Activated naive CD8-positive, alpha-beta T cell treated with anti-CD3 and anti-CD28 coated beads, Interleukin-2, amount 10 ng/mL, durations not matched to agents 7 days and 5 days (primary cell): ENCODE results near the gene ALMS1. TPM values are rescaled to one million over a fixed set of nuclear protein-coding genes. Genes with fewer than 3 reads are reported as not detected.
A peak's percentile ranks its signal among the peaks of the same experiment; 100 is the strongest.
"Not testable (repeated sequence)": the region's sequence is repeated elsewhere in the genome, so short reads cannot be mapped to it uniquely, and the experiment has no call there.

Experiments
- ATAC-seq: fragments of 150-1000 bp; cut with Tn5 transposase; one replicate; pipeline ENCODE4 v1.10.0; 2021; ENCODE audit warnings: low read depth, moderate library complexity
- POLR2A ChIA-PET: fragments of 350-600 bp; sonication (Branson Sonifier 250); formaldehyde crosslinking; loops from one replicate; lab custom pipeline; 2021; ENCODE audit warnings: antibody characterized with exemption; lab: Charles Lee
- DNase-seq: peaks from one replicate; pipeline ENCODE4 v3.0.0; 2021
- H3K27ac Mint-ChIP-seq: one replicate; pipeline ENCODE4 v1.8.0; 2022; ENCODE audit warnings: mild to moderate bottlenecking, mixed read lengths
- H3K27me3 Mint-ChIP-seq: one replicate; pipeline ENCODE4 v1.8.0; 2022; ENCODE audit warnings: mild to moderate bottlenecking, moderate library complexity, mixed read lengths
- H3K36me3 Mint-ChIP-seq: one replicate; pipeline ENCODE4 v1.8.0; 2021; ENCODE audit warnings: mild to moderate bottlenecking, mixed read lengths
- H3K4me1 Mint-ChIP-seq: one replicate; pipeline ENCODE4 v1.8.0; 2021; ENCODE audit warnings: mixed read lengths
- H3K4me3 Mint-ChIP-seq: one replicate; pipeline ENCODE4 v1.8.0; 2022; ENCODE audit warnings: mild to moderate bottlenecking, moderate library complexity, mixed read lengths
- H3K9me3 Mint-ChIP-seq: one replicate; pipeline ENCODE4 v1.8.0; 2021; ENCODE audit warnings: mixed read lengths
- total RNA-seq, 2 experiments: library from RNA; stranded (reverse); gene quantifications; one replicate each; pipeline ENCODE4 v1.2.3, GENCODE V29; 2021

The ALMS1 gene
- total RNA-seq, 2 experiments from 2014 or later = 20.1 to 22.4 TPM

- H3K27me3 Mint-ChIP-seq, H3K4me1 Mint-ChIP-seq, ATAC-seq: not testable (repeated sequence)
These were observed 239.0 kb downstream of the ALMS1 start for GRCh38 chr2:73624625-73625024.

GRCh38 chr2:73626237-73626636 is 240.6 kb downstream of the ALMS1 start:
- H3K27me3 Mint-ChIP-seq, H3K4me1 Mint-ChIP-seq, ATAC-seq, H3K27ac Mint-ChIP-seq, POLR2A ChIA-PET, DNase-seq, H3K4me3 Mint-ChIP-seq, H3K36me3 Mint-ChIP-seq, H3K9me3 Mint-ChIP-seq: not testable (repeated sequence)

More at GRCh38 chr2:73624625-73625024, 239.0 kb downstream of the ALMS1 start:
- H3K36me3 Mint-ChIP-seq, H3K27ac Mint-ChIP-seq, DNase-seq, POLR2A ChIA-PET, H3K9me3 Mint-ChIP-seq, H3K4me3 Mint-ChIP-seq: not testable (repeated sequence)

GRCh38 chr2:73628493-73628892 is 242.9 kb downstream of the ALMS1 start:
- DNase-seq, ATAC-seq, H3K9me3 Mint-ChIP-seq, H3K4me1 Mint-ChIP-seq, H3K36me3 Mint-ChIP-seq, H3K4me3 Mint-ChIP-seq, H3K27ac Mint-ChIP-seq, POLR2A ChIA-PET, H3K27me3 Mint-ChIP-seq: not testable (repeated sequence)

GRCh38 chr2:73630662-73631266 is 245.1 kb downstream of the ALMS1 start:
- POLR2A ChIA-PET, H3K9me3 Mint-ChIP-seq, H3K27ac Mint-ChIP-seq, H3K36me3 Mint-ChIP-seq, H3K4me1 Mint-ChIP-seq, H3K27me3 Mint-ChIP-seq, H3K4me3 Mint-ChIP-seq, DNase-seq: not testable (repeated sequence)
- peak; percentile 68 for ATAC-seq

GRCh38 chr2:73636977-73637376 is 251.3 kb downstream of the ALMS1 start:
- POLR2A ChIA-PET, H3K4me3 Mint-ChIP-seq, H3K27ac Mint-ChIP-seq, DNase-seq, ATAC-seq, H3K4me1 Mint-ChIP-seq, H3K27me3 Mint-ChIP-seq, H3K9me3 Mint-ChIP-seq, H3K36me3 Mint-ChIP-seq: not testable (repeated sequence)

- Mint-ChIP-seq H3K9me3 (peaks cover 5% of the 10 kb centered on the region), H3K36me3 (no peaks in the 10 kb centered on the region), H3K4me3 (no peak overlapping the region), H3K4me1 (no peaks in the 10 kb centered on the region), H3K27ac (no peak overlapping the region), H3K27me3 (peaks cover 2% of the 10 kb centered on the region)
- DNase-seq (no peak), ATAC-seq (no peak)
- POLR2A ChIA-PET = no interaction called here
These were observed 252.8 kb downstream of the ALMS1 start for GRCh38 chr2:73638429-73638828.

- peaks cover 5% of the 10 kb centered on the region for H3K9me3 Mint-ChIP-seq
- H3K27me3 Mint-ChIP-seq = peaks cover 6% of the 10 kb centered on the region
- H3K4me3 Mint-ChIP-seq = no peak overlapping the region
- no peak overlapping the region for H3K27ac Mint-ChIP-seq
- ATAC-seq = no peak
- POLR2A ChIA-PET = no interaction called here
- DNase-seq = no peak
- no peaks in the 10 kb centered on the region for H3K4me1 Mint-ChIP-seq
- no peaks in the 10 kb centered on the region for H3K36me3 Mint-ChIP-seq
These were observed 254.9 kb downstream of the ALMS1 start for GRCh38 chr2:73640511-73640911.

- POLR2A ChIA-PET = no interaction called here
- H3K27ac Mint-ChIP-seq = no peak overlapping the region
- H3K36me3 Mint-ChIP-seq = no peaks in the 10 kb centered on the region
- H3K4me1 Mint-ChIP-seq = no peaks in the 10 kb centered on the region
- H3K9me3 Mint-ChIP-seq = peaks cover 5% of the 10 kb centered on the region
- ATAC-seq (no peak), DNase-seq (no peak)
- H3K4me3 Mint-ChIP-seq = no peak overlapping the region
- peaks cover 6% of the 10 kb centered on the region for H3K27me3 Mint-ChIP-seq
These were observed 255.5 kb downstream of the ALMS1 start for GRCh38 chr2:73640946-73641766.

- no peak overlapping the region for H3K4me3 Mint-ChIP-seq
- H3K27ac Mint-ChIP-seq = no peak overlapping the region
- DNase-seq = no peak
- ATAC-seq = no peak
- no peaks in the 10 kb centered on the region for H3K4me1 Mint-ChIP-seq
- H3K36me3 Mint-ChIP-seq = no peaks in the 10 kb centered on the region
- H3K9me3 Mint-ChIP-seq = peaks cover 5% of the 10 kb centered on the region
- POLR2A ChIA-PET = no interaction called here
- H3K27me3 Mint-ChIP-seq = peaks cover 6% of the 10 kb centered on the region
These were observed 256.1 kb downstream of the ALMS1 start for GRCh38 chr2:73641767-73642062.

GRCh38 chr2:73642338-73643018 is 256.8 kb downstream of the ALMS1 start, which contains the start of gene NAT8:
TSS of gene NAT8 (minus strand) at chr2:73642422. CDS start at chr2:73641628, 794 bp downstream.
- no peak for ATAC-seq
- Mint-ChIP-seq H3K4me1 (no peaks in the 10 kb centered on the region), H3K4me3 (no peak within 1 kb of the TSS), H3K36me3 (no peaks in the 10 kb centered on the region), H3K27me3 (peaks cover 6% of the 10 kb centered on the region), H3K27ac (no peak within 1 kb of the TSS), H3K9me3 (peaks cover 5% of the 10 kb centered on the region)
- DNase-seq = no peak
- POLR2A ChIA-PET = no interaction called here

- ATAC-seq = not testable (repeated sequence)
These were observed 262.1 kb downstream of the ALMS1 start for GRCh38 chr2:73647690-73648089.

GRCh38 chr2:73651591-73652230 is 266.1 kb downstream of the ALMS1 start:
- ATAC-seq (no peak), DNase-seq (no peak)
- POLR2A ChIA-PET = interaction anchor here (0.6 kb wide), 1 partner anchor 438 kb away, joined by 3 read pairs; no protein-coding TSS in a partner anchor
- Mint-ChIP-seq H3K27ac (no peak overlapping the region), H3K36me3 (no peaks in the 10 kb centered on the region), H3K9me3 (no peaks in the 10 kb centered on the region), H3K4me3 (no peak overlapping the region), H3K27me3 (peaks cover 4% of the 10 kb centered on the region), H3K4me1 (no peaks in the 10 kb centered on the region)

More at GRCh38 chr2:73647690-73648089, 262.1 kb downstream of the ALMS1 start:
- H3K27me3 Mint-ChIP-seq, H3K4me1 Mint-ChIP-seq, H3K4me3 Mint-ChIP-seq, H3K36me3 Mint-ChIP-seq, DNase-seq, H3K9me3 Mint-ChIP-seq, H3K27ac Mint-ChIP-seq, POLR2A ChIA-PET: not testable (repeated sequence)

- DNase-seq (no peak), ATAC-seq (no peak)
- H3K27ac Mint-ChIP-seq = no peak overlapping the region
- no peaks in the 10 kb centered on the region for H3K4me1 Mint-ChIP-seq
- H3K9me3 Mint-ChIP-seq = no peaks in the 10 kb centered on the region
- H3K27me3 Mint-ChIP-seq = peaks cover 4% of the 10 kb centered on the region
- POLR2A ChIA-PET = no interaction called here
- no peaks in the 10 kb centered on the region for H3K36me3 Mint-ChIP-seq
- no peak overlapping the region for H3K4me3 Mint-ChIP-seq
These were observed 266.7 kb downstream of the ALMS1 start for GRCh38 chr2:73652348-73652747.
